Superior temporal gyrus (tissue), 1 donor: ENCODE measurements around the gene BMP8B.
"Not testable (repeated sequence)": the region's sequence is repeated elsewhere in the genome, so short reads cannot be mapped to it uniquely, and the experiment has no call there.

Experiments
- DNase-seq: peaks from one replicate; pipeline ENCODE4 v3.0.0-alpha.2; 2016; ENCODE audit errors: extremely low spot score

The BMP8B gene, protein sequence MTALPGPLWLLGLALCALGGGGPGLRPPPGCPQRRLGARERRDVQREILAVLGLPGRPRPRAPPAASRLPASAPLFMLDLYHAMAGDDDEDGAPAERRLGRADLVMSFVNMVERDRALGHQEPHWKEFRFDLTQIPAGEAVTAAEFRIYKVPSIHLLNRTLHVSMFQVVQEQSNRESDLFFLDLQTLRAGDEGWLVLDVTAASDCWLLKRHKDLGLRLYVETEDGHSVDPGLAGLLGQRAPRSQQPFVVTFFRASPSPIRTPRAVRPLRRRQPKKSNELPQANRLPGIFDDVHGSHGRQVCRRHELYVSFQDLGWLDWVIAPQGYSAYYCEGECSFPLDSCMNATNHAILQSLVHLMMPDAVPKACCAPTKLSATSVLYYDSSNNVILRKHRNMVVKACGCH

DNA sequence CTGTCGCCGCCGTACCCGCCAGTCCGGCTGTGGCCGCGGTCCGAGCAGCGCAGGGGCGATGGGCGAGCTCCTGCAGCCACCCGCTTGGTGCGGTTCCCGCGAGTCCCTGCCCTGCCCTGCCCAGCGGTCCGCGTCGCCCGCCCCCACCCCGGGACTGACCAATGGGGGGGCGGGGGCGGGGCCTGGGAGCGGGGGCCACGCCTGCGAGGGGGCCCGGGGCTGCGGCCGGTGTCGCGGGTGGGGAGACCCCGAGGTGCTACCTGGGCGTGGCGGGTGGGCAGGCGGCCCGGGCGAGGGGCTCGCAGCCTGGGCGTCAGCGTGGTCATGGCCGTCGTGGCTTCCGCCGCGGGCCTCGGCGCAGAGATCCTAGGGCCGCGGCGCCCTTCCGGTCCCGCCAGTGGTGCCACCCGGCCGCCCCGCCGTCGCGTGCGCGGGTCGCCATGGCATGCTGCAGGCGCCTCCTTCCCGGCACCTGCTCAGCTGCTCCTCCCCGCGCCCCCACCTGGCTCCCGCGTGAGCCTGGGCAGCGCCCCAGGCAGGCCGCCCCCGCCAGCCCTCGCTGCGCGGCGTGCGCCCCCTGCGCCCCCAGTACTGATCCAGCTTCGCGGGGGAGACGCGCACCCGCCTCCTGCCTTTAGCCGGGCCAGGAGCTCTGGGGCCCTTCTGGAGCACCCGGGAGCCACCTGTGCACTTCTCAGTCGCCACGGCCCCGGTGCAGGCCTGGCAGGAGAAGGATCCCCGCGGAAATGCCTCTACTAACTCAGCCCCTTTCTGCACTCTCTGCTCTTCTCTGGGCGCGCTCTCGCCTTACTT is at the start of gene BMP8B:
TSS of gene BMP8B (minus strand) at position 108 of the 813 bp plus-strand sequence. CDS start 380 bp downstream, outside the sequence.
- DNase-seq = no peak

DNA sequence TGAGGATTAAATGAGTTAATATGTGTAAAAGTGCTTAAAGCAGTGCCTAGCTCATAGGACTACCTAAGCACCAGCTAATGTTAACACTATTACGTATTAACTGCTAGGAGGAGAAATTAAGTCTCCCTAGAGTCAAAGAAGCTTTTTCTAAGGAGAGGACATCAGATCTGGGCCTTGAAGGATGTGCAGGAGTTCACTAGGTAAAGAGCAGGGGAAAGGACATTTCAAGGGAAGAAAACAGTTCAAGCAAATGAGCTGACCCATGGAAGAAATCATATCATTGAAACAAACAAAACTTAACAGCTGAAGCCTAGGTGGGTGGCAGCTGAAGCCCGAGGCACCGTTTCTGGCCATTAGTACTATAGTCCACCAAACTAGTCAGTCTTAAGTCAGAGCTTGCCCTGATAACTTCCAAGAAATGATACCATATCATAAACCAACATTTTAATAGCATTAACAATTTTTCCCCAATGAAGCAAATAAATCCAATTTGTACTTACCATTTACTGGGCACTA is 48.0 kb upstream of the BMP8B start:
- no peak for DNase-seq

- DNase-seq = no peak
Measured at GRCh38 chr1:39835935-39836594, 47.4 kb upstream of the BMP8B start.

GRCh38 chr1:39835110-39835509 is 46.4 kb upstream of the BMP8B start:
- no peak for DNase-seq

GRCh38 chr1:39833621-39834385 is 45.1 kb upstream of the BMP8B start:
- no peak for DNase-seq

DNA sequence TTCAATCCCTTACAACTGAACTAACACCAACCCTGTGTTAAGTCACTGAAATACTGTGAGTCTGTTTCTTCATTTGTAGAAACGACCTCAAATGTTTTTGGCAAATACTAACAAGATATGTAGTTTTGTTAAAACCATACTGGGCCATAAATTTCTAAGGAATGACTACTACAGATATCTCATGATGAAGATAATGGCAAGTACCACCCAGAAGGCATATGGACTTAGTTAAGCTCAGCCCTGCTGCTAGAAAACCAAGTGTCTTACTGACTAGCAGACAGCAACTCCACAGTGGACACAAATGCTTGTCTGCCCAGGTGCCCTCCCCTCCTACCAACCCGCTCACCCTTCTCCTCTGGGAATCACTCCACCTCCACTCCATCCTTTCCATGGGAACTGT is 44.5 kb upstream of the BMP8B start:
- DNase-seq = no peak

DNA sequence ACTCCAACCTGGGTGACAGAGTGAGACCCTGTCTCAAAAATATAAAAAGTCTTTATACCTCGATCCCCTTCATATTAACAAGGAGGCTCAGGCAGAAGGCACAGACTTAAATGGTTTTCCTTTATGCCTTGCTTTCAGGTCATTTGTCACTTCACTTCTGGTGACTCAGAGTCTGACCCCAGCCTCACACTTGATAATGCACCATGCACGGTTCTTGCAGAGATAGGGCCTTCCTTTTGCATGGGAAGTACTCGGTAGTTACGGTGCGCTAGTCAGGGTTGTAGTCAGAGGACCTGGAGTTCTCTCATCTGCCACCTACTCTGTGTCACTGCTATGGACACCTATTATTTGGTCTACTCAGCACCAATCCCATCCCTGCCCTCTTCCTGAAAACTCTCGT is 43.6 kb upstream of the BMP8B start:
- no peak for DNase-seq

DNA sequence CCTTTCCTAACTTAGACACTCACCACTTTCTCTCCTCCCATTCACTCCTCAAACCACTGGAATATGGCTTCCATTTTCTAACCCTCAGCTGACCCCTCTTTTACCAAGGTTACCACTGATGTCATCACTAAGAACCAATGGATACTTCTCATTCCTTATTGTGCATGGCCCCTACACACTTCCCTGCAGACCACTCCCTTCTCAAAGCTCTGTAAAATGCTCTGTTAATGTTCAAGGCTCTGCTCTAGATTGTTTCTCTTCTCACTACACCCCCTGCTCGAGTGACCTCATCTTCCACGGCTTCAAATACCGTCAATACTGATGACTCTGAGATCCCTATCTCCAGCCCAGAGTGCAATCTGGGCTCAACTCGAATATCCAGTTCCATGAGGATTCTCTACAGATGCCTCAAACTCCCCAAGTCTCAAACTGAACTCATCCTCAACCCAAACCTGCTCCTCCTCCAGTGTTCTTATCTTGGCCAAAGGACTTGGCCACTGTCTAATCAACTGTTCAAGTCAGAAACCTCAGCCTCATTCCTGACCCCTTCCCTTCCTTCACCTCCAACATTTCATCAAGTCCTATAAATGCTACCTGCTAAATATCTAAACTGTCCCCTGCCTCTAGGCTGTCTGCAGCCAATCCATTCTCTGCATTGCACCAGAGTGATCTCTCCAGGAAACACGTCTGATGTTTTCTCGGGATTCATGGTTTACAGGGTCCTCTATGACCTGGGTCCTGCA is 41.3 kb upstream of the BMP8B start:
- no peak for DNase-seq

- DNase-seq = no peak
Measured at GRCh38 chr1:39828734-39829133, 40.1 kb upstream of the BMP8B start.

GRCh38 chr1:39828255-39828654 is 39.6 kb upstream of the BMP8B start:
- not testable (repeated sequence) for DNase-seq

DNA sequence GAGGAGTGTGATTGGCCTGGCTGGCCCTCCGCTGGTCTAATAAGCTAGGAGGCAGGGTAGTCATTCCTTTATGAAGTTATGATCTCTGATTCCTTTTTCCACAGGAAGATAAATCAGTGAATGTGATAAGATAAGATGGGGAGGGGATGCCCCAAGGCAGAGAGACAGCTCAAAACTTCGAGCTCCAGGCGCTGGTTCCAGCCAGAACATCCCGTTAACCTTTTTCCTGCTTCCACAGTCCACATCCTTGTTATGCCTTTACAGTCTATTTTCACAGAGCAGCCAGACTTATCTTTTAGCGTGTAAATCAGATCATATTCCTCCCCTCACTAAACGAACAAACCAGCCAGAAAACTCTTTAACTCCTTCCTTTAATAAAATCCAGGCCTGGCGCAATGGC is 38.5 kb upstream of the BMP8B start:
- DNase-seq = no peak

GRCh38 chr1:39826583-39826982 is 37.9 kb upstream of the BMP8B start:
- no peak for DNase-seq

- DNase-seq = no peak
Measured at GRCh38 chr1:39825432-39825941, 36.8 kb upstream of the BMP8B start.

DNA sequence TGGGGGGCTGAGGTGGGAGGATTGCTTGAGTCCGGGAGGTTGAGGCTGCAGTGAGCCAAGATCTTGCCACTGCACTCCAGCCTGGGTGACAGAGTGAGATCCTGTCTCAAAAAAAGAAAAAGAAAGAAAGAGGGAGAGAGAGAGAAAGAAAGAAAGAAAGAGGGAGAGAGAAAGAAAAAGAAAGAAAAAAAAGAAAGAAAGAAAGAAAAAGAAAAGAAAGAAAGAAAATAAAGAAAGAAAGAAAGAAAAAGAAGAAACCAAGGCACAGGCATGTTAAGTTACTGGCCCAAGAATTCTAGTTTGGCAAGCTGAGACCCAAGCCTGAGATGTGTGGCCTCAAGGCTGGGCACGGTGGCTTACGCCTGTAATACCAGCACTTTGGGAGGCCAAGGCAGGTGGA is 34.8 kb upstream of the BMP8B start:
- DNase-seq = not testable (repeated sequence)

- no peak for DNase-seq
Measured at GRCh38 chr1:39822146-39822545, 33.5 kb upstream of the BMP8B start.

- no peak for DNase-seq
Measured at GRCh38 chr1:39819091-39819812, 30.6 kb upstream of the BMP8B start.

DNA sequence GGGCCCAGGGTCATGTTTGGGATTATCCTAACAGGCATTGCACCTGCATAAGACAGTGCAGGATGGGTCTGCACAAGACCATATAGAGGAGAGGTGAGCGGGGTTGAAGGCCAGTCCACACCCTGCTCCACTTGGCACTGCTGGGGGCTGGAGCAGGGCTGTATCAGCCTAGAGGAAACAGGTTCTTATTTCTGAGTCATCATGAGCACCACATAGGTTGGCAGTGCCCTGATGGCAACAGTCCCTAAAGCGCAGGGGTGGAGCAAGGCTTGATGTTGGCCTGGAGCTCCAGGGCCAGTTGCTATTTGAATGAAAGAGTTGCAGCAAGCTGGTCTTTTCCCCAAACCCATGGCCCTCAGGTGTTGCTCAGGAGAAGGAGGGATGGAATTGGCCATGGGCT is 29.8 kb upstream of the BMP8B start:
- DNase-seq = no peak

- not testable (repeated sequence) for DNase-seq
Measured at GRCh38 chr1:39817091-39817932, 28.6 kb upstream of the BMP8B start.
